ENCODE measurements around the gene CNTLN. TPM values are rescaled to one million over a fixed set of nuclear protein-coding genes. Genes with fewer than 3 reads are reported as not detected.

CNTLN gene
- total and polyA plus RNA-seq, 9 of the 15 experiments (the other 6 are each of a cell fraction or from before 2014, with no cell fraction given), result 0.08 TPM; not detected in 8

- TF ChIP-seq ZBTB40 (IDR thresholded peaks at IDR 0.05) (no peak), ZBTB40 (CRISPR knock-in tag; IDR thresholded peaks at IDR 0.05) (no peak), RERE (CRISPR knock-in tag; IDR thresholded peaks at IDR 0.05; ENCODE audit: borderline replicate concordance) (no peak), MCM2 (IDR thresholded peaks at IDR 0.05; ENCODE audit: low read depth) (no peak), MAZ (CRISPR knock-in tag; conservative IDR thresholded peaks at IDR 0.05 in 1 of 2, IDR thresholded peaks at IDR 0.05 in 1 of 2) (no peak), U2AF2 (optimal IDR thresholded peaks at IDR 0.05; ENCODE audit: low read depth, low read length) (no peak)
Measured at GRCh38 chr9:17453751-17454150, 318.9 kb downstream of the CNTLN start (continued).
